ENCODE measurements around the gene YPEL1. TPM values are rescaled to one million over a fixed set of nuclear protein-coding genes. Genes with fewer than 3 reads are reported as not detected.

Gene YPEL1
- total RNA-seq, 2 donors from 2014 or later: 2.5 to 4.4 TPM

DNA sequence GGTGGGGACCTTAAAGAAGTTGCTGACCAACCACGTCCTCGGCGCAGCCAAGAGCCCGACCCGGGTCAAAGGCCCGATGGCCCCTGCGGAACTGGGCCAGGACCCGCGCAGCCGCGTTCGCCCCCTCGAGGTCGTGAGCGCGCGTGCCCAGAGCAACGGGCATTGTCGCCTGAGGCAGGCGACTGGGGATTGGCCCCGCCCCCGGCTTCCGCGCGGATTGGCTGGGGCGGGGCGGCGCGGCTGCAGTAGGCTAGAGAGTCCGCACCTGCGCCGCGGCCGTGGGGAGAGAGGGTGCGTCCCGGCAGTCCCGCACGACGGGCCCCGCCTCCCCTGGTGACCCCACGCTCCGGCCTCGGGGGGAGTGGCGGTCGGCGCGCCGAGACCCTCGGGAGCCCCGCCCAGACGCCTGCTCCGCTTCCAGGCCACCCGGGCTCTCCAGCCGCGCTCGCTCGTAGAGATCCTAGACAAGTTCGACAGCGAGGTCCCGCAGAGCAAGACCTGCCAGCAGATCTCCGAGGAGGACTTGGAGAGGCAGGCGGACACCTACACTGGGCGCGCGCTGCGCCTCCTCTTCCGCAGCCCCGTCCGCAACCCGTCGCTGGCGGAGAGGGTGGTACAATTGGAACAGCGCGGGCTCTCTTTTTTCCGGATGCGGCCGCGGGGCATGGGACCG, 78.1 kb downstream of the YPEL1 start:
- peaks cover 12% of the 10 kb centered on the region for H3K4me1 Mint-ChIP-seq (ENCODE audit: low read depth)
- H3K9me3 Mint-ChIP-seq: no peaks in the 10 kb centered on the region
- peak; percentile 95 to 97 for ATAC-seq (replicated peaks in 1 of 2)
- H3K27me3 Mint-ChIP-seq (ENCODE audit: low read depth): no peaks in the 10 kb centered on the region
- peak overlapping the region; percentile 66 to 94 for H3K4me3 Mint-ChIP-seq
- DNase-seq: peak; percentile 87 to 88
- H3K36me3 Mint-ChIP-seq (ENCODE audit: insufficient read depth in 2 of 2): no peaks in the 10 kb centered on the region
- no peak overlapping the region for H3K27ac Mint-ChIP-seq

DNA sequence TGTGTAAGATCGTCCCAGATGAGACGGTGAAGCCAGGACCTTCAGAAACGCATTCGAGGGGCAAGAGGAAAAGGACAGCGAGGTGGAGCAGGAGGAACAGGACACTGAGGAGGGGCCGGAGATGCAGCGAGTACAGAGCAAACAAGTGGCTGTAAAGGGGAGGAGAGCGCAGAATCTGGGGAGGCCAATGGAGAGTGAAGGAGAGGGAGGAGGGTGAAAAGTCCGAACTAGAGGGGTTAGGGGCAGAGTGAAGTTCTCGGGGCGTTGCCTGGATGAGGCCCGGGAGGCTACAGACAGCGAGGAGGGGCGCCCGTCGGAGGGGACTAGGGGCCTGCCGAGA, 78.6 kb downstream of the YPEL1 start:
- DNase-seq: no peak

DNA sequence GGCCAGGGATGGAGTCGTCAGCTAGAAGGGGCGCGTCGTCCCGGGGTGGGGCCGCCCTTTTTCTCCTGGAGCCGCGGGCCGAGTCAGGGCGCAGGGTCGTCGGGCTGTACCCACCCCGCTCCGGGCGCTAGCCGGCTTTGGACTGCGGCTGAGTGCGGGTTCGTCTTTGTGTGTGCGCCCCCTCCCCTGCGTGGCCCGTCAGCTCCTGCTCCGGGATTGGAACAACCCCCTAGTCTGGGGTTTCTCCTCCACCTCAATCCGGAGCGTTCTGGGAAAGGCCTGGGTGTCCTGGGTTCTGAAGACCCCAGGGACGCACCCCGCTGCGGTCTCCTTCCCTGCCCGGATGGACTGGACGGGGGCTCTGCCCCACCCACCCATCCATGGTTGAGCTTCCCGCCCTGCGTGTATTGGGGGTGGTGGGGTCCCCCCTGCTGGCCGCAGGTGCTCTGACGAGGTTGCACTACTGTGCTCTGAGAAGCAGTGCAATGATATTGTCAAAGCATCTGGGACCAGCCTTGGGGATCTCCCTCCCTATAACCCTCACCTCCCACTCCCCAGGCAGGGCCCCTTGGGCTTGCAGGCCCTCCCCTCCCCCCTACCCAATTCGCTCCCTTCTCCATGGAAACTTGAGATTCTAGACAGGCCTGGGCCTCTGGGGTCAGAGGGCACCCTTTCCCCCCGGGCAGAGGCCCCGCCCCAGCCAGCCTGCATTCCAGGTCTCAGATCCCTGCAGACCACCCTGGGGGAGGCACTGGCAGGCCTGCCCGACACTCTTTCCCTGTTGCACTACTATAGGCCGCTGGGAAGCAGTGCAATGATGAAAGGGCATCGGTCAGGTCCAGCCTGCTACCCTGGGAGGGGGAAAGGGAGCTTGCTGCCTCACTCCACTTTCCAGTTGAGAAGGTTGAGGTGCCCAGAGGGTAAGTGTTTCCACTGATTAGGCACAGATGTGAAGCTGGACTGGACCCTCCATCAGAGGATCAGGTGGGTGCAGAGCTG, 82.7 kb downstream of the YPEL1 start:
- Mint-ChIP-seq H3K4me3 (peak overlapping the region; percentile 95 to 99), H3K27me3 (ENCODE audit: low read depth) (no peaks in the 10 kb centered on the region), H3K36me3 (ENCODE audit: insufficient read depth in 2 of 2) (peaks cover 4 to 7% of the 10 kb centered on the region in 2 donors), H3K9me3 (no peaks in the 10 kb centered on the region), H3K4me1 (ENCODE audit: low read depth) (peaks cover 28% of the 10 kb centered on the region), H3K27ac (no peak overlapping the region)
- ATAC-seq (replicated peaks in 1 of 2) (no peak), DNase-seq (no peak)

More for the DNA sequence above, 78.6 kb downstream of the YPEL1 start:
- Mint-ChIP-seq H3K36me3 (ENCODE audit: insufficient read depth in 2 of 2) (no peaks in the 10 kb centered on the region), H3K4me3 (peak overlapping the region; percentile 66 to 94), H3K27me3 (ENCODE audit: low read depth) (no peaks in the 10 kb centered on the region), H3K9me3 (no peaks in the 10 kb centered on the region), H3K27ac (no peak overlapping the region), H3K4me1 (ENCODE audit: low read depth) (peaks cover 12% of the 10 kb centered on the region)
- ATAC-seq (replicated peaks in 1 of 2): no peak

DNA sequence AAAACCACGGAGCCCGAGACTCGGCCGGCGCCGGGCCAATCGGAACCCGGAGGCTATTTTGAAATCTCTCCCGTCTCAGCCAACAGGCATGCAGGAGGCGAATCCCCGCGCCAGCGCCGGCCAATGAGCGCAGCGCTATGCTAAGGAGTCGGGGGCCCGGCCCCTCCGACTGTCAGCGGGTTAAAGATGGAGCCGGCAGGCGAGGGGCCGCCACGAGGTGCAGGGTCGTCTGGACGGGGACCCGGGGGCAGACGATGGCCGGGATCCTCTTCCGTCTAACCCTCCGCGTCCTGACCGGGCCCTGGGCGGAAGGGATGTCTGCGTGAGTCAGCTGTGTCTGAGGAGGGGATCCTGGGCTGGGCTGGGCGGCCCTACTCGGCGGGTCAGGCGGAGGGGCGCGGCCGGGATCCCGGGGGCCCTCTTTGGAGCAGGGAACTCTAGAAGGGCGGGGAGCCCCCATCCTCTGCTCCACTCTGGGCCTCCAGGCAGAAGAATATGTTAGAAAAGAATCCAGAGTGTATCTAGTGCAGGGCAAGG, 83.5 kb downstream of the YPEL1 start:
- Mint-ChIP-seq H3K36me3 (ENCODE audit: insufficient read depth in 2 of 2) (peaks cover 4 to 7% of the 10 kb centered on the region in 2 donors), H3K4me3 (peak overlapping the region; percentile 95 to 99), H3K27ac (peak overlapping the region; percentile 88), H3K4me1 (ENCODE audit: low read depth) (peaks cover 26% of the 10 kb centered on the region), H3K27me3 (ENCODE audit: low read depth) (no peaks in the 10 kb centered on the region), H3K9me3 (no peaks in the 10 kb centered on the region)
- peak; percentile 91 to 93 for DNase-seq
- ATAC-seq (replicated peaks in 1 of 2): peak; percentile 98 to 99

DNA sequence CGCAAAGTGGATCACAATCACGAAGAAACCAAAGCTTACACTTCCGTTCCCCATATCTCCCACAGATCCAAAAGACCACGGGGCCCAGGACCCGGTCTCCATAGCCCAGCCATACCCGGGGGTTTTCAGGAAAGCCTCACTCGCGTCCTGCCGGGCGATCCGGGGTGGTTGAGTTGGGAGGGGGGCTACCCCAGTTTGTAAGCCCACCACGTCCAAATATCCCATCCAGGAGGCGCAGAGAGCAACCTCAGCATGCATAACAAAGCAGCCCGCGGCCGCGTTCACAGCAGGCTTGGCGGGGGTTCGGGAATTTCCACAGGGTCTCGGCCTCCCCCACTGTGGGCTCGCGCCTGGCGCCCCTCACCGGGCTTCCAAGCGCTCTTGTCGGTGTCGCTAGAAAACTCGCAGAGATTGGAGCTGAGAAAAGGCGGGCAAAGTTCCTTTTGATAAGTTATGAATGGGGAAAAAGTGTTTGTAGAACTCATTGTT, 84.0 kb downstream of the YPEL1 start:
- DNase-seq (peak in 1 of 2 donors; percentile 28), ATAC-seq (replicated peaks in 1 of 2) (peak; percentile 35 to 39)
- H3K36me3 Mint-ChIP-seq (ENCODE audit: insufficient read depth in 2 of 2): peaks cover 7% of the 10 kb centered on the region in 2 donors
- no peaks in the 10 kb centered on the region for H3K9me3 Mint-ChIP-seq
- no peaks in the 10 kb centered on the region for H3K27me3 Mint-ChIP-seq (ENCODE audit: low read depth)
- peaks cover 20% of the 10 kb centered on the region for H3K4me1 Mint-ChIP-seq (ENCODE audit: low read depth)
- peak overlapping the region; percentile 95 to 99 for H3K4me3 Mint-ChIP-seq
- H3K27ac Mint-ChIP-seq: peak overlapping the region; percentile 88

DNA sequence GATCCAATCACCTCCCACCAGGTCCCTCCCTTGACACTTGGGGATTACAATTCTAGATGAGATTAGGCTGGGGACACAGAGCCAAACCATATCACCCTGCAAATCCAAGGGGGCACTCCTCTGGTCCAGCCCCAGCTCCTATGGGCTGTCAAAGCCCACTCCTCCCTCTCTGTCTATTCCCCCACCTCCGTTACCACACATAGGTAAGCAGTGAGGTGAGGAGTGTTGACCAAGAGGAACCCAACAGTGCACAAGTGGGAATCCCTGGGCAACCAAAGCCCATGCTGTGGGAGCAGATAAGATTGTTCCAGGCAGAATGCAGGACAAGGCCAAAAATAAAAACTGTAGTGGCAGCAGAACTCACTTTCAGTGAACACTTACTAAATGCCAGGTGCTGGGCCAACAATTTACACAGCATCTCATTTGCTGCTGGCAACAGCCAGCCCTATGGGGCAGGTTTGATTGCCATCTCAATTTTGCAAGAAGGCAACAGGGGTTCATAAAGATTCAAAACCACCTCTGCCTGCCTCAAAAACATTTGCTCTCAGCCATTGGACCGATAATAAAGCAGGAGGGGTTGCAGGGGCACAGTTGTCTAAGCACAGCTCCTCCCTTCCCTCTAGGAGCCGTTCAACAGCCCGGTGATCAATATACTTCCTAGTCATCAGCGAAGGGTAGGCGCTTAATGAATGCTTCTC, 84.6 kb downstream of the YPEL1 start:
- Mint-ChIP-seq H3K27ac (peak overlapping the region; percentile 88), H3K9me3 (no peaks in the 10 kb centered on the region), H3K27me3 (ENCODE audit: low read depth) (no peaks in the 10 kb centered on the region), H3K4me3 (peak overlapping the region; percentile 95 to 99), H3K4me1 (ENCODE audit: low read depth) (peaks cover 17% of the 10 kb centered on the region), H3K36me3 (ENCODE audit: insufficient read depth in 2 of 2) (peaks cover 7% of the 10 kb centered on the region in 2 donors)
- ATAC-seq (replicated peaks in 1 of 2) (peak in 1 of 2 donors; percentile 10), DNase-seq (no peak)

DNA sequence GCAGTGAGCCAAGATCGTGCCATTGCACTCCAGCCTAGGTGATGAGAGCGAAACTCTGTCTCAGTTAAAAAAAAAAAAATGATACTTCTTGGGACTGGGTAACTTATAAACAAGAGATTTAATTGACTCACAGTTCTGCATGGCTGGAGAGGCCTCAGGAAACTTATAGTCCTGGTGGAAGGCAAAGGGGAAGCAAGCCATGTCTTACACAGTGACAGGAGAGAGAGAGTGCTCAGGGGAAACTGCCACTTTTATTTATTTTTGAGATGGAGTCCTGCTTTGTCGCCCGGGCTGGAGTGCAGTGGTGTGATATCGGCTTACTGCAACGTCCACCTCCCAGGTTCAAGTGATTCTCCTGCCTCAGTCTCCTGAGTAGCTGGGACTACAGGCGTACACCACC, 85.3 kb downstream of the YPEL1 start:
- peaks cover 7% of the 10 kb centered on the region in 2 donors for H3K36me3 Mint-ChIP-seq (ENCODE audit: insufficient read depth in 2 of 2)
- H3K4me3 Mint-ChIP-seq: peak overlapping the region; percentile 95 to 99
- ATAC-seq (replicated peaks in 1 of 2) (no peak), DNase-seq (no peak)
- no peak overlapping the region for H3K27ac Mint-ChIP-seq
- peaks cover 17% of the 10 kb centered on the region for H3K4me1 Mint-ChIP-seq (ENCODE audit: low read depth)
- no peaks in the 10 kb centered on the region for H3K9me3 Mint-ChIP-seq
- no peaks in the 10 kb centered on the region for H3K27me3 Mint-ChIP-seq (ENCODE audit: low read depth)

Other genes starting within 250 kb of the YPEL1 start
- gene RIMBP3C, start 184.3 kb downstream of the YPEL1 start, total RNA-seq: under 1 TPM in 1 of 2 donors, not detected in 1; 0.19 TPM
- gene UBE2L3, start 168.1 kb downstream of the YPEL1 start, total RNA-seq: 10 to 100 TPM; 42.7 to 43.5 TPM
- gene YDJC, start 105.8 kb downstream of the YPEL1 start, total RNA-seq: 10 to 100 TPM; 39.7 to 48.8 TPM
- gene CCDC116, start 103.0 kb downstream of the YPEL1 start, total RNA-seq: under 1 TPM; 0.22 to 0.51 TPM
- 10 to 100 TPM; 22.8 to 29.9 TPM for gene SDF2L1, start 93.5 kb downstream of the YPEL1 start, total RNA-seq
- gene PPIL2, start 69.8 kb downstream of the YPEL1 start, total RNA-seq: 10 to 100 TPM; 36.4 to 39.5 TPM
- gene MAPK1, start 131.9 kb upstream of the YPEL1 start, total RNA-seq: 100 to 1,000 TPM; 107 to 154 TPM
- 10 to 100 TPM; 13.0 to 21.8 TPM for gene PPM1F, start 217.1 kb upstream of the YPEL1 start, total RNA-seq
- 10 to 100 TPM; 29.6 to 33.2 TPM for gene TOP3B, start 247.0 kb upstream of the YPEL1 start, total RNA-seq

Measured in activated T-cell treated with anti-CD3 and anti-CD28 coated beads, Interleukin-2, amount 50 U/mL, for 72 hours (primary cell).